ENCODE results near the gene GAPDH.

The GAPDH gene

DNA sequence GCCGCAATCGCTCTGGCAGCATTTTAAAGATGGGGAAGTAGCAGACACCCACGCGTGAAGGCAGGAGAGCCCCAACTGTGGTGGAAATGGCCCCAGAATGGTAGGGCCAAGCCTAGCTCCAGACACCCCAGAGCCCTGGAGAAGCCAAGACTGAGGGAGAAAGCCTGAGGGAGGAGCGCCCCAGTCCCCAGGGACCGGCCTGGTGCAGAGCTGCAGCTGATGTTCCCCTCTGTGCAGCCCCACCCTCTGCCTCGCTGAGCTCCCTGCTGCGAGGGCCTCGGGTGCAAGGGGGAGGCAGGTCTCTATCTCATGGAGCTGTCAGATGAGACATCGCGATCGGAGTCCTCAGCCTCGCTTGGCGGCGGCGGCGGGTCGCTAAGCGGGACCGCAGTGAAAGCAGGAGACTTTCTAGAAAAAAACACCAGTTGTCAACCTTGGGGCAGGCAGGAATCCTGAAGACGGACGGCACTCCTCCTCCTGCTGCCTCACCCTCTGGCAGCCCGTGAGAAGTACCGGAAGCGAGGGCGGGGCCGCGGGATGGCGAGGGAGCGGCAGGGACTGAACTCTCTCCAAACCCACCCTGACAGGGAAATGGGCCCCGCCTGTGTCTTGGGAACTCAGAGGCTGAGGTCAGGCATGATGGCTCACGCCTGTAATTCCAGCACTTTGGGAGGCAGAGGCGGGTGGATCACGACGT is 6.0 kb downstream of the GAPDH start:
- Histone ChIP-seq H3K36me3 (ENCODE audit: insufficient read depth, insufficient read length, low read length) (peaks cover 88% of the 10 kb centered on the region), H3K4me3 (ENCODE audit: insufficient read length, low read depth) (no peak overlapping the region)
- peak; percentile 91 for DNase-seq (ENCODE audit: low read depth, low spot score)

DNA sequence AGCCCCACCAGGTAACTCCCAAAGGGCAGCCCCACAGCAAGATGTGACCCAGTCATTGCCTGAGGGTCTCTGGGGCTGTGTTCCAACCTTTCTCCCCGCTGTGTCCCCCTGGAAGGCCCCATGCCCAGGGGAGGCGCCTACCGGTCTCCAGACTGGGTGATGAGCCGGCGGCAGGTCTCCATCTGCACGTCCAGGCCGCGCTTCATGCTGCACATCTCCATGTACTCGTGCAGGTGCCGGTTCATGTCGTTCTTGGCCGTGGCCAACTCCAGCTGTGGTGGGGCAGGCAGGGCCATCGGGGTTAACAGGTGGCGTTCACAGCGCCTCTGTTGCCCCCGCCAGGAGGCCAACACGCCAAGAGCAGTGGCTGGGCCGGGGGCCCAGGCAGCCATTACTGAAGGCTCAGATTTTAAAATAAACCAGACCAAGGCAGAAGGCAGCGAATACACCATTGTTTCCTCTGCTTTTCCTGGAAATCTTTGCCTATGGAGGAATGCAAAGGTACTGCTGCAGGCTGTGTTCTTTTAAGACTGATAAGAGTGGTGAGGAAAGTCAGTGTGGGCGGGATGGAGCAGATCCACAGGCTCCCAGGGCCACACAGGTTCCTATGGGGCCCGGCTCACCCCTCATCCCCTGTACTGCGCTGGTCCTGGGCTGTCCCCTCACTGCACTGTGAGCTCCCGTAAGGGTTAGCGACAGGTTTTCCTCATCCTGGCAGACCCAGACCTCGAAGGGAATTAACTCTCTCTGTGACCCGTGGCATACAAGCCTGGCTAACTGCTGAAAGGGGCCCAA is 7.3 kb downstream of the GAPDH start:
- Histone ChIP-seq H3K27me3 (ENCODE audit: insufficient read depth, insufficient read length) (no peaks in the 10 kb centered on the region), H3K4me3 (ENCODE audit: insufficient read length, low read depth) (no peak overlapping the region), H3K4me1 (ENCODE audit: insufficient read depth, insufficient read length) (peaks cover 29% of the 10 kb centered on the region), H3K36me3 (ENCODE audit: insufficient read depth, insufficient read length, low read length) (peaks cover 86% of the 10 kb centered on the region), H3K9me3 (ENCODE audit: insufficient read depth, low read length) (no peaks in the 10 kb centered on the region), H3K9ac (ENCODE audit: insufficient read length, low read depth) (peak overlapping the region; percentile 51)
- no peak for TF ChIP-seq ZNF274 (IDR thresholded peaks at IDR 0.05; ENCODE audit: low read depth, low read length)
- TF ChIP-seq YY1 (IDR thresholded peaks at IDR 0.05; ENCODE audit: insufficient read depth, insufficient read length), result no peak
- no peak for TF ChIP-seq SUZ12 (IDR thresholded peaks at IDR 0.05; ENCODE audit: extremely low read depth, insufficient read depth, insufficient read length)
- DNase-seq (ENCODE audit: low read depth, low spot score), result no peak

More for the DNA sequence above, 6.0 kb downstream of the GAPDH start:
- H3K9ac ChIP-seq (ENCODE audit: insufficient read length, low read depth), result peak overlapping the region; percentile 65
- H3K4me1 ChIP-seq (ENCODE audit: insufficient read depth, insufficient read length), result peaks cover 33% of the 10 kb centered on the region
- no peaks in the 10 kb centered on the region for H3K9me3 ChIP-seq (ENCODE audit: insufficient read depth, low read length)
- no peaks in the 10 kb centered on the region for H3K27me3 ChIP-seq (ENCODE audit: insufficient read depth, insufficient read length)
- no peak for TF ChIP-seq SUZ12 (IDR thresholded peaks at IDR 0.05; ENCODE audit: extremely low read depth, insufficient read depth, insufficient read length)
- no peak for TF ChIP-seq ZNF274 (IDR thresholded peaks at IDR 0.05; ENCODE audit: low read depth, low read length)
- TF ChIP-seq YY1 (IDR thresholded peaks at IDR 0.05; ENCODE audit: insufficient read depth, insufficient read length), result no peak

DNA sequence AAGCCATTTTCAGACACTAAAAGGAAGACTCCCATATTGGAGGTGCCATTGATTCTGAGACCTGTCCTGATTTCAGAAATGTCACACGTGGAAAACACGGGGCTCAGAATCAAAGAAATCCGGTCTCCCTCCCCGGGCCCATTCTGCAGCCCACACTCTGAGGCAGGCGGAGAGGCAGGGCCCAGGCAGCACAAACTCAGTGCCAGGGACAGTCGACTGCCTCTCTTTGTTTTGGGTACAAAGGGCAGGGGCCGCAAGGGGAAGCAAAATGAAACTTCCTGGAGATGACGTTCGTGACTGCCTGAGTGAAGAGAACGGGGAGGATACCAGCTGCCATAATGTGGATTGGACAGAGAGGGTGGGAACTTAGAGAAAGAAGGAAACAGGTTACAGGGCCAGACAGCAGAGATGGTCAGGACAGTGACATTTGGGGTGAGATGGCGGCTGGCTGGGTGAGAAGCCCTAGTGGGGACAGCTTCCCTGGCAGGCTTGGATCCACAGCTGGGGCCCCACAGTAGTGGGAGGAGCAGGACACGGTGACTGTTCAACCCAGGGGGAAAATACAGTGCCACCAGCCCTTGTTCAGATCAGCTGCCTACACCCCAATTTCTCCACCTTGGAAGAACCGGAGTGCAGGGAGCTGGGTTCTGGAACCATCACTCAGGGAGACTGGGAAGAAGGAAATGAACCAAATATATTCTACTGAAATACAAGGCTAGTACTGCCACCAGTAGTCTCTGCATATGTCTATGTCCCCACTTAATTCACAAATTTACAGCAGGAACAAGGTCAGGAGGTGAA is 8.1 kb downstream of the GAPDH start:
- H3K36me3 ChIP-seq (ENCODE audit: insufficient read depth, insufficient read length, low read length), result peaks cover 86% of the 10 kb centered on the region

DNA sequence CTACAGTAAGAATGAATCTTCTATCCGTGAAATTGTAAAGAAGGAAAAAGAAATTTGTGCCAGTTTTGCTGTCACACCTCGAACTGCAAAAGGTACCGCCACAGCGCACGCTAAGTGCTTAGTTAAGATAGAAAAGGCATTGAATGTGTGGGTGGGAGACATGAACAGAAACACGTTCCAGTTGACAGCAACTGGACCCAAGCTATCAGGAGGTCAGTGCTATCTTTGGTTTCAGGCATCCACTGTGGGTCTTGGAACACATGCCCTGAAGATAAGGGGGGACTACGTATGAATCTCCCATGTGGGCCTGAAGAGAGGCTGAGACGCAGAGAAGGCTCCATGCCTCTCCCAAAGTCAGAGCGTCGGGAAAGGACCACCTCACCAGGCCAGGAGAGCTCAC is 11.7 kb downstream of the GAPDH start:
- Histone ChIP-seq H3K4me3 (ENCODE audit: insufficient read length, low read depth) (no peak overlapping the region), H3K4me1 (ENCODE audit: insufficient read depth, insufficient read length) (peaks cover 41% of the 10 kb centered on the region), H3K36me3 (ENCODE audit: insufficient read depth, insufficient read length, low read length) (peaks cover 89% of the 10 kb centered on the region), H3K27me3 (ENCODE audit: insufficient read depth, insufficient read length) (no peaks in the 10 kb centered on the region), H3K9me3 (ENCODE audit: insufficient read depth, low read length) (no peaks in the 10 kb centered on the region), H3K9ac (ENCODE audit: insufficient read length, low read depth) (no peak overlapping the region)
- TF ChIP-seq SUZ12 (IDR thresholded peaks at IDR 0.05; ENCODE audit: extremely low read depth, insufficient read depth, insufficient read length) (no peak), ZNF274 (IDR thresholded peaks at IDR 0.05; ENCODE audit: low read depth, low read length) (no peak), YY1 (IDR thresholded peaks at IDR 0.05; ENCODE audit: insufficient read depth, insufficient read length) (no peak)
- DNase-seq (ENCODE audit: low read depth, low spot score), result no peak

More for the DNA sequence above, 8.1 kb downstream of the GAPDH start:
- peaks cover 22% of the 10 kb centered on the region for H3K4me1 ChIP-seq (ENCODE audit: insufficient read depth, insufficient read length)
- no peaks in the 10 kb centered on the region for H3K27me3 ChIP-seq (ENCODE audit: insufficient read depth, insufficient read length)
- DNase-seq (ENCODE audit: low read depth, low spot score), result no peak
- TF ChIP-seq YY1 (IDR thresholded peaks at IDR 0.05; ENCODE audit: insufficient read depth, insufficient read length) (no peak), ZNF274 (IDR thresholded peaks at IDR 0.05; ENCODE audit: low read depth, low read length) (no peak), SUZ12 (IDR thresholded peaks at IDR 0.05; ENCODE audit: extremely low read depth, insufficient read depth, insufficient read length) (no peak)
- no peak overlapping the region for H3K9ac ChIP-seq (ENCODE audit: insufficient read length, low read depth)
- no peaks in the 10 kb centered on the region for H3K9me3 ChIP-seq (ENCODE audit: insufficient read depth, low read length)
- H3K4me3 ChIP-seq (ENCODE audit: insufficient read length, low read depth), result no peak overlapping the region

DNA sequence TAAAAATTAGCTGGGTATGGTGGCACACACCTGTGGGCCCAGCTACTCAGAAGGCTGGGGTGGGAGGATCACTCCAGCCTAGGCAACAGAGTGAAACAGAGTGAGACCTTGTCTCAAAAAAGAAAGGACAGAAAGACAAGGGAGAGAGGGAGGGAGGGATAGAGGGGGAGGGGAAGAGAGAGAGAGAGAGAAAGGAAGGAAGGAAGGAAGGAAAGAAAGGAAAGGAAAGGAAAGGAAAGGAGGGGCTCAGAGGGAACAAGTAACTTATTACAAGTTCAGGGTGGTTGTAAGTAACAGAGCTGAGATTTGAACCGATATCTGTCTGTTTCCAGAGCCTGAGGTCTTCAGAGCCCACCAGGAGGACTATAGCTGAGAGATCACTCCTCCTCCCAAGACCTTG is 13.2 kb downstream of the GAPDH start:
- no peaks in the 10 kb centered on the region for H3K27me3 ChIP-seq (ENCODE audit: insufficient read depth, insufficient read length)
- peak overlapping the region; percentile 21 for H3K9ac ChIP-seq (ENCODE audit: insufficient read length, low read depth)
- no peaks in the 10 kb centered on the region for H3K9me3 ChIP-seq (ENCODE audit: insufficient read depth, low read length)
- TF ChIP-seq ZNF274 (IDR thresholded peaks at IDR 0.05; ENCODE audit: low read depth, low read length), result no peak
- no peak for TF ChIP-seq SUZ12 (IDR thresholded peaks at IDR 0.05; ENCODE audit: extremely low read depth, insufficient read depth, insufficient read length)
- TF ChIP-seq YY1 (IDR thresholded peaks at IDR 0.05; ENCODE audit: insufficient read depth, insufficient read length), result no peak
- peaks cover 44% of the 10 kb centered on the region for H3K4me1 ChIP-seq (ENCODE audit: insufficient read depth, insufficient read length)
- DNase-seq (ENCODE audit: low read depth, low spot score), result no peak
- H3K4me3 ChIP-seq (ENCODE audit: insufficient read length, low read depth), result no peak overlapping the region
- H3K36me3 ChIP-seq (ENCODE audit: insufficient read depth, insufficient read length, low read length), result peaks cover 89% of the 10 kb centered on the region

DNA sequence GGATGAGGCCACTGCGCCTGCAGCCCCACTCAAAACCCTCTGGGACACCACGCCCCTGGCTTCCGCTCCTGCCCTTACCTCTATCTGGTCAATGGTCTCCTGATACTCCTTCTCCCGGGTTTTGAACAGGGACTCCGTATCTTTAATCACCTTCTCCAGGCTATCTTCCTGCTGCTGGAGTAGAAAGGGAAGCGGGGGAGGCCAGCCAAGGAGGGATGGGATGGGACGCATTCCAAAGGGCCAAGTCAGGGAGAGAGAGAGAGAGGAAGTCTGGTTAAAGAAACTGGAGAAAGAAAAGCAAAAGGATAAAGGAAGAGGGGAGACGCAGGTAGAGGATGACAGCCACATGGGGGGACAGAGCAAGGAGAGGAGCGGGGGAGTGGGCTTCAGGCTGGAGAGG is 13.7 kb downstream of the GAPDH start:
- Histone ChIP-seq H3K9me3 (ENCODE audit: insufficient read depth, low read length) (no peaks in the 10 kb centered on the region), H3K27me3 (ENCODE audit: insufficient read depth, insufficient read length) (no peaks in the 10 kb centered on the region), H3K4me1 (ENCODE audit: insufficient read depth, insufficient read length) (peaks cover 45% of the 10 kb centered on the region), H3K36me3 (ENCODE audit: insufficient read depth, insufficient read length, low read length) (peaks cover 87% of the 10 kb centered on the region), H3K9ac (ENCODE audit: insufficient read length, low read depth) (peak overlapping the region; percentile 57), H3K4me3 (ENCODE audit: insufficient read length, low read depth) (no peak overlapping the region)
- no peak for TF ChIP-seq SUZ12 (IDR thresholded peaks at IDR 0.05; ENCODE audit: extremely low read depth, insufficient read depth, insufficient read length)
- no peak for TF ChIP-seq YY1 (IDR thresholded peaks at IDR 0.05; ENCODE audit: insufficient read depth, insufficient read length)
- no peak for TF ChIP-seq ZNF274 (IDR thresholded peaks at IDR 0.05; ENCODE audit: low read depth, low read length)
- peak; percentile 88 for DNase-seq (ENCODE audit: low read depth, low spot score)

All from NT2/D1 (cell line).